GM18868 (cell line): ENCODE results near the gene SCARF2.

Experiments
- ATAC-seq: cut with Tn5 transposase; IDR thresholded peaks from one replicate; pipeline ENCODE4 v1.9.1; 2021; ENCODE audit warnings: mild to moderate bottlenecking, moderate library complexity; ENCODE audit not compliant: unreplicated experiment

SCARF2 gene

GRCh38 chr22:20440637-20441591, 3.3 kb upstream of the SCARF2 start:
- ATAC-seq, result no peak

GRCh38 chr22:20439928-20440575, 2.4 kb upstream of the SCARF2 start:
- ATAC-seq, result no peak

DNA sequence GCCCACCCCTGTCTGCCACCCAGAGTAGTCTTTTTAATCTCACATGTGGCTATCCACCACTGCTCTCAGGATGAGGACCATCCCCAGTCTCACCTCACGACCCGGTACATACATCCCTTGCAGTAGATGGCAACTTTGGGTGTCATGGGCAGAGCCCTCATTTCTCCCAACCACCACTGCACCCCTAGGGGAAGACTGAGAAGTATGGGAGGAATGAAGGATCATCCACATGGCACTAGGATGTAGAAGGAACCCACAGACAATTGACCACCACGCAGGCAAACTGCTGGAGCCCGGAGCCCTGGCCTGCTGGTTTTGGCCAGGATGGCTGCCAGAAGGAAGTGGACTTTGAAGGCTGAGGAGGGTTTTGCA, 1.9 kb upstream of the SCARF2 start:
- ATAC-seq, result no peak

DNA sequence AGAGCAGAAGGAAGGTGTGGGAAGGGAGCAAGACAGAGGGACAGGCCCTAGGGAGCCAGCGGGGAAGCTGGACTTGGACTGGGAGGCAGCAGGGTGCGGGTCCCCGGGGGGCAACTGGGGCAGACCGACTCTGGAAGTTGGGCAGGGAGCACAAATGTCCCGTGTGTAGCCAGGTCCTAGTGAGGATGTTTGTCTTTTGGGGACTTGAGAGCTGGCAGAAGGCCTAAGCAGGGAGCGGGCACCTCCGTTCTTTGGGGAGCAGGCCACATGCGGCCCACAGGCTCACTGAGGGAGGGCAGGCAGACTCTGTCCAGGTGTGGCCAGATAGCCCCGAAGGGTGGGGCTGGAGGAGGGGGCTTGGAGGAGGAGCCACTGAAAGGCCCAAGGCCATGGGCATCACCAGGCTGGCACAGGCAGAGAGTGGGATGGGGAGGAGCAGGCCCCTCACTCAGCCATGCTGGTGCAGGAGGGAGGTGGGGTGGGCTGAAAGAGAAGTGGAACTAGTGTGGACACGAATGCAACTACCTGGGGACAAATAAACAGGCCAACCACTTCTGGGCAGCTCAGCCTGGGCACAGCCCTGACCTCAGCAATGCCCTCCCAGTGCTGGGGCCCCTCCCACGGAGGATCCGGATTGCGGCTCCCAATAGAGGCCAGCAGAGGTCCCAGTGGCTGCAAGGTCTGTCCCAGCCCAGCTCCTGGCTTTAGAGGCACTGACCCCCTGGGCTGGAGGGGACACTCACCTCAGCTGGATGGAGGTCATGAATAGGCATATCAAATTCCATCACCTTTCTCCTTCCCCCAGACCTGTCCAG, 1.3 kb upstream of the SCARF2 start:
- ATAC-seq, result no peak

DNA sequence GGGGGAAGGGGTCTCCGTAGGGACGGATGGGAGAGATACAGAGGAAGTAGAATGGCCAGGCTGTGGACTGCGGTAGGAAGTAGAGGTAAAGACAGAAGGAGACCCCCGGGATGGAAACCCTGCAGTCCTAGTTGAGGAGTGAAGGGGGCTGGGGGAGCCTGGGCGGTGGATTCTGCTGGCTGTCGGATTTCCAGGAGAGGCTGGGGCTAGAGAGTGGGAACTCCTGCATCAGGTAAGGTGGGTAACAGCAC, 727 bp upstream of the SCARF2 start:
- no peak for ATAC-seq

DNA sequence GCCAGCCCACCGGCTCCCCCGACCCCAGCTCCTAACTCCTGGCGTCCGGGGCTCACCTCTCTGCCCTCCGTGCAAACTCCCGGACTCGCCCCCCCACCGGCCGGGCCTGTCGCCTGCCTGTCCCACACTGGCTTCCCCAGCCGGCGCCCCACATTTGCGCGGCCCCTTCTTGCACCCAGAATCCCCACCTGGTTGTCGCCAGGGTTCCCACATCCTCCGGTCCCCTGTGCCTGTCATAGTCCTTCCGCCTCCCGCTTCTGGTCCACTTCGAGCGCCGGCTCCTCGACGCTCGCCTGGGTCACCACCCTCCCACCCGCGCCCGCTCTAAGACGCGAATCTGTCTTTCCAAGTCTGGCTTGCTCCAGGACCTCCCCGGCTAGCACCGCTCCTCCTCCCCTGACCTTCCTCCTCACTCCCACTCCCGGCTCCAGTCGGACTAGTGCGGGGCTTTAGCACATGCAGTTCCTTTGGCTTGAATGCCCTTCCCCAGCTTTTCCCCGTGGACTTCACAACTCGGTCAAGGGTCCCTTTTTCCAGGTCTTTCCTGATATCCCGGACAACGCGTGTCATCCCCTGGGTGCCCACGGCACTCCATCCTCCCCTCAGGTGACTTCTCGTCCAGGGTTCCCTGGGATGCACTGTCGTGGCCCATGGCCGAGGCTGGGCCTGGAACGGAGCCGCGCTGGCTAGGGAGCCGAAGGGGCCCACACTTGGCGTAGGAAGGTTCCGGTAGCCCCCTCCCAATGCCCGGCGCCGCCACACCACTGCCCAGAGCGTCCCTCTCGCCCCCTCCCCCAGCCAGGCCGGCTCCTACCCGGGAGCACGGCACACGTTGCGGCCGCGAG, 635 bp downstream of the SCARF2 start:
- ATAC-seq, result no peak

- no peak for ATAC-seq
Measured at GRCh38 chr22:20436307-20436767, 1.3 kb downstream of the SCARF2 start.

- ATAC-seq, result no peak
Measured at GRCh38 chr22:20435436-20436306, 2.0 kb downstream of the SCARF2 start.

DNA sequence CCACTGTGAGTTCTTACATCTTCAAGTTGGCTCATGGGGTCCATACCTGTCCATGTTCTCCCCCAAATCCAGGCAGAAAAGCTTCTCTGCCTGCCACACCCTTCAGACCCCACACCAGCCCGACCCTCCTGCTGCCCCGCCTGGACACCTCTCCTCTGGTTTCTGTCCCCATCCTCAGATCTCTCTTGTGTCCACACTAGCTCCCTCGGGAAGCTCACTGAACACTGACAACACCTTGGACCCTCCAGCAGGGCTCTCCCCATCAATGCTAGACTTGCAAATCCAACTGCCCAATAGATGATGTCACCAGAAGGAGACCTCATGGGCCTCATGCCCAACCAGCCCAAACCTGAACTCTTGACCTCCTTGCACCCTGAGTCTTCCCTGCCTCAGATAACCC, 2.9 kb downstream of the SCARF2 start:
- no peak for ATAC-seq

DNA sequence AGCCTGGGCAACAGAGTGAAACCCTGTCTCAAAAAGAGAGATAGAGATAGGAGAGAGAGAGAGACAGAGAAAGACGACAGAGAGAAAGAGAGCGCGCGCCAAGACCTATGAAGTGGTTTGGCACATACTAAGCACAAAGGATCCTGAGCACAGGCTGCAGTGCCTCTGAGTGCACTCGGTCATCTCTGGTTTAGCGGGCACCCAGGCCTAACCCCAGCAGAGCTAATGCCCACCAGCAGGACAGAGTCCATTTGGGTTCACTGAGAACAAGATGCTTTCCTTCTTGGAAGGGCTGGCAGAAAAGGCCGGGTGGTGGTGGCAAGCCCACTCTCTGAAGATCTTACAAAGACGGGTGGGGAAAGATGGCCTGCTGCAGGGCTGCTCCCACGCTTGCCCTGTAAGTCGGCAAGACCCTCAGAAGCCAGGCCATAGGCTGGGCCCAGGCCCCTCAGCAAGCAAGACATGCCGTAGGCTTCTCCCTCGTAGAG, 3.3 kb downstream of the SCARF2 start:
- ATAC-seq, result no peak

GRCh38 chr22:20433686-20434241, 3.9 kb downstream of the SCARF2 start:
- no peak for ATAC-seq

DNA sequence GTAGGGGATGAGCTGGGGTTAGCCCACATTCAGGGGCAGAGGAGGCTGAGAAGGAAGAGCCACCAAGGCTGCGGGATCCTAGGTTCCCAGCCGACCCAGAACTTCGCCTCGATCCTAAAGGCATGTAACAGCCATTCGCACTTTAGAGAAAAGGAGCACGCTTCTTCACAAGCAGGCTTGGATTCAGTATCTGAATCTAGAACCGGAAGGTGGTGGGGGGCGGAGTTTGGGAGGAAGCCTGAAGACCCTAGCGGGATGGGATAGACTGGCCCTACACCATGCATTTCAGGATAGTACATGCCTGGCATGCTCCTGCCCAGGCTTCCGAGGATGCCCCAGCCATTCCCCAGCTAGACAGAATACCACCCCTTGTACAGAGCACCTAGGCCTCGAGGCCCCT, 4.4 kb downstream of the SCARF2 start:
- ATAC-seq, result no peak

DNA sequence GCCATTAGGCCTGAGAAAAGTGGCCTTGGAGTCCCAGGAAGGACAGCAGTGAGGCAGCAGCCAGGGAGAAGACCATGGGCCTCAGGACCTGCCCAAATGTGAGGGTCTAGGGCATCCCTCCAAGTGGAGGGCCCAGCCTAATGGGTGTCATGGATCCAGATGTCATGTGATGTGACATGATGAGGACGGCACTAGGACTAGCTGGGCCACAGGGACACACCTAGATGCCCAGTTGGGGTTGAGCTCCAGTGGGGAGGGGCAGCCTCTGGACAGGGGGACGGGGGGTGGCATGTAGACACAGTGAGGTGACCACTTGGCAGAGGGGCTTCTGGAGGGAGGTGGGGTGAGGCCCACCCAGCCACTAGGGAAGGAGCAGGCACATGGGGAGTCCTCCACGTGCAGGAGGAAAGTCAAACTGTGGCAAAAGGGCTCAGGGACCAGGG, 5.4 kb downstream of the SCARF2 start:
- ATAC-seq, result no peak

- ATAC-seq, result no peak
Measured at GRCh38 chr22:20431511-20432192, 6.0 kb downstream of the SCARF2 start.

GRCh38 chr22:20430720-20431510, 6.7 kb downstream of the SCARF2 start:
- ATAC-seq, result no peak

GRCh38 chr22:20430101-20430719, 7.4 kb downstream of the SCARF2 start:
- no peak for ATAC-seq
